ENCODE measurements around the gene CD59. TPM values are rescaled to one million over a fixed set of nuclear protein-coding genes. Genes with fewer than 3 reads are reported as not detected.

The CD59 gene
- total RNA-seq, 2 donors from 2014 or later = 414 to 561 TPM

GRCh38 chr11:33691066-33691864 is 45.0 kb downstream of the CD59 start:
- Histone ChIP-seq H3K4me1 (peaks cover 0 to 37% of the 10 kb centered on the region in 2 donors), H3K9me3 (peaks cover 0 to 6% of the 10 kb centered on the region in 2 donors), H3K27ac (peak overlapping the region; percentile 75 to 84), H3K4me3 (no peak overlapping the region), H3K27me3 (no peaks in the 10 kb centered on the region), H3K36me3 (no peaks in the 10 kb centered on the region)
- TF ChIP-seq, protein P1, sequence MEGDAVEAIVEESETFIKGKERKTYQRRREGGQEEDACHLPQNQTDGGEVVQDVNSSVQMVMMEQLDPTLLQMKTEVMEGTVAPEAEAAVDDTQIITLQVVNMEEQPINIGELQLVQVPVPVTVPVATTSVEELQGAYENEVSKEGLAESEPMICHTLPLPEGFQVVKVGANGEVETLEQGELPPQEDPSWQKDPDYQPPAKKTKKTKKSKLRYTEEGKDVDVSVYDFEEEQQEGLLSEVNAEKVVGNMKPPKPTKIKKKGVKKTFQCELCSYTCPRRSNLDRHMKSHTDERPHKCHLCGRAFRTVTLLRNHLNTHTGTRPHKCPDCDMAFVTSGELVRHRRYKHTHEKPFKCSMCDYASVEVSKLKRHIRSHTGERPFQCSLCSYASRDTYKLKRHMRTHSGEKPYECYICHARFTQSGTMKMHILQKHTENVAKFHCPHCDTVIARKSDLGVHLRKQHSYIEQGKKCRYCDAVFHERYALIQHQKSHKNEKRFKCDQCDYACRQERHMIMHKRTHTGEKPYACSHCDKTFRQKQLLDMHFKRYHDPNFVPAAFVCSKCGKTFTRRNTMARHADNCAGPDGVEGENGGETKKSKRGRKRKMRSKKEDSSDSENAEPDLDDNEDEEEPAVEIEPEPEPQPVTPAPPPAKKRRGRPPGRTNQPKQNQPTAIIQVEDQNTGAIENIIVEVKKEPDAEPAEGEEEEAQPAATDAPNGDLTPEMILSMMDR (IDR thresholded peaks at IDR 0.05) = no peak
- no peak for DNase-seq (ENCODE audit: low spot score)

DNA sequence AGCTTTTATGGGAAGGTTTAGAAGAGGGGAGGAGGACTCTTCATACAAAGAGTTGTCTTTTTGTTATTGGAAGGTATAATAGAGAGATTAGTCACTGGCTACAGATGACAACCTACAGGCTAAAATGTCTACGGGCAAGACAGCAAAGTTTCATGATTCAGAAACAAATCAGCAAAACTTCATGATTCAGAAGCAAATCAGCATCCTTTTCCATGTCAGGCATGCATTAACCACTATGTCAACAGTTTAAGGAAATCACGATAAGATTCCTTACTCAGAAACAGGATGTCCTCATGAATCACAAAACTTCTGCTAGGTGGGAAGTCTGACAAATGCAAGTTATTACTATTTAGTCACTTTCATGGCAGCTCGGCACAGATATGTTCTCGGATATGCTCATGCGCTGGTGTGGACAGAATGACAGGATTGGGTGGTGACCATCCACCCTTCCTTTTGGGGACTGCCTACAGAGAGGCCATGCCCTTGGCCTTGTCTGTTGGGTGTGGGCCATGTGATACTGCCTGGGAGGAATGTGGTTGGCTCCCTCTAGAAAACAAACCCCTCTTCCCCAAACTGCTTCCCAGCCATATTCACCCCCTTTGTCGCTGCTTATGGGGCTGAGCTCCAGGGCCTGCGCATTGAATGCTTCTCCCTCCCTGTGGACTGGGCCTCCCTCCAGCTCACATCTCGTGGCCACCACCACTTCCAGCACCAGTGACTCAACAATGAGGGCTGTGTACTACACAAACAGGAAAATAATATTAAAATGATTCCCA is 45.7 kb downstream of the CD59 start:
- no peak overlapping the region for H3K4me3 ChIP-seq
- H3K36me3 ChIP-seq = no peaks in the 10 kb centered on the region
- peak overlapping the region; percentile 75 to 84 for H3K27ac ChIP-seq
- peaks cover 0 to 6% of the 10 kb centered on the region in 2 donors for H3K9me3 ChIP-seq
- H3K27me3 ChIP-seq = no peaks in the 10 kb centered on the region
- TF ChIP-seq, protein P1 (IDR thresholded peaks at IDR 0.05) = no peak
- peaks cover 0 to 37% of the 10 kb centered on the region in 2 donors for H3K4me1 ChIP-seq
- peak; percentile 95 for DNase-seq (ENCODE audit: low spot score)

DNA sequence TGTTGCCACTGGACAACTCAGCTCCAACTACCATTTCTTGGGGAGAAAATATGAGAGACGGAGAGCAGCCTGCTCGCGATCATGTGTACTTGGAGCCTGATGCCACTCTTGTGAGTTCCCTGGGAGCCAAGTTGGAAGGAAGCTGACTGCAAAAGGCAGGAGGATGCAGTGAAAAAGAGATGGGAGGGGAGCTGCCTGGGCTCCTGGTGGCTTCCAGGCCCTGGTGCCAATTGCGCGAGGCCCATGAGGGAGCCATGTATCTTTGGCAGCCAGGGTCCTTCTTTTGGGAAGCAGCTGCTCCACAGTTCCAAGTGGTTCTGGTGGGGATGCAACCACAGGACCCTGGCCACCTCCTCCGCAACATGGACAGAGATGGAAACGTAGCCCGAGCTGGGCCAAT is 46.7 kb downstream of the CD59 start:
- Histone ChIP-seq H3K36me3 (no peaks in the 10 kb centered on the region), H3K4me1 (peaks cover 0 to 37% of the 10 kb centered on the region in 2 donors), H3K9me3 (peaks cover 0 to 6% of the 10 kb centered on the region in 2 donors), H3K27me3 (no peaks in the 10 kb centered on the region), H3K4me3 (no peak overlapping the region), H3K27ac (peak overlapping the region; percentile 75 to 84)
- no peak for DNase-seq (ENCODE audit: low spot score)
- TF ChIP-seq, protein P1 (IDR thresholded peaks at IDR 0.05) = no peak

- no peak for DNase-seq (ENCODE audit: low spot score)
- Histone ChIP-seq H3K4me3 (no peak overlapping the region), H3K36me3 (no peaks in the 10 kb centered on the region), H3K27ac (peak overlapping the region; percentile 75 to 84), H3K27me3 (no peaks in the 10 kb centered on the region), H3K4me1 (peaks cover 0 to 37% of the 10 kb centered on the region in 2 donors), H3K9me3 (peaks cover 0 to 6% of the 10 kb centered on the region in 2 donors)
- TF ChIP-seq, protein P1 (IDR thresholded peaks at IDR 0.05) = no peak
Measured at GRCh38 chr11:33689085-33689484, 47.1 kb downstream of the CD59 start.

GRCh38 chr11:33687733-33688479 is 48.3 kb downstream of the CD59 start:
- no peaks in the 10 kb centered on the region for H3K27me3 ChIP-seq

More at GRCh38 chr11:33687733-33688479, 48.3 kb downstream of the CD59 start:
- DNase-seq (ENCODE audit: low spot score) = no peak
- TF ChIP-seq, protein P1 (IDR thresholded peaks at IDR 0.05) = peak; percentile 60 to 79
- peaks cover 0 to 6% of the 10 kb centered on the region in 2 donors for H3K9me3 ChIP-seq
- no peaks in the 10 kb centered on the region for H3K36me3 ChIP-seq
- H3K4me3 ChIP-seq = no peak overlapping the region
- H3K4me1 ChIP-seq = peaks cover 0 to 33% of the 10 kb centered on the region in 2 donors
- no peak overlapping the region for H3K27ac ChIP-seq
